ENCODE results near the gene SAP30L.

DNA sequence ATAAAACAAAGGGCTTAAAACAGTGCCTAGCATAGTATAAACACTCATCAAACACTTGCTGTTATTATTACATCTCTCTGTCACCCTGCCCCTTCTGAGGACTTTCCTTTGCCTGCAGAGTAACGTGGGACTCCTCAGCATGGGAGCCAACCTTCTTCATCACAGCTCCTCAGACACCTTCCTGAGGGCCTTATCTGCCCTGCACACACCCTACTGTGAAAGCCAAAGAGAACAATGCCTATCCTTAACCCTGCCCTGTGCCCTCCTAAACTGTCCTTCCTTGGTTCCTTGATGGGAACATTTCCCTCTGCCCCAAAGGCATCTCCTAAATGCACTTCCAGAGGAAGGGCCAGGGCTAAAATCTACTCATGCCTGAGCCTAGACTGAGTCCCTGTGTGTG is 52.8 kb downstream of the SAP30L start:
- TF ChIP-seq EZH2 (IDR thresholded peaks at IDR 0.05; ENCODE audit: low read length) (no peak), CTCF (optimal IDR thresholded peaks at IDR 0.05 in 1 of 3, IDR thresholded peaks at IDR 0.05 in 1 of 3, conservative IDR thresholded peaks at IDR 0.05 in 1 of 3; ENCODE audit: extremely low read depth in 1 of 3, insufficient read depth in 2 of 3, low read length in 3 of 3) (no peak)

Data from keratinocyte (primary cell).